Nephron progenitor cell (in vitro differentiated cells): ENCODE measurements around the gene MALT1.

ENCODE experiments used
- DNase-seq: peaks from one replicate; pipeline ENCODE4 v3.0.0; 2021
- H3K27ac Mint-ChIP-seq: 2 replicates; pipeline ENCODE4 v1.8.0; 2021; ENCODE audit warnings: mild to moderate bottlenecking, moderate library complexity, mixed read lengths
- H3K27me3 Mint-ChIP-seq: 2 replicates; pipeline ENCODE4 v1.8.0; 2021; ENCODE audit warnings: mild to moderate bottlenecking, low read depth, mixed read lengths; ENCODE audit not compliant: poor library complexity
- H3K36me3 Mint-ChIP-seq: 2 replicates; pipeline ENCODE4 v1.8.0; 2021; ENCODE audit warnings: low read depth, mixed read lengths
- H3K4me1 Mint-ChIP-seq: 2 replicates; pipeline ENCODE4 v1.8.0; 2021; ENCODE audit warnings: mixed read lengths
- H3K4me3 Mint-ChIP-seq: 2 replicates; pipeline ENCODE4 v1.8.0; 2021; ENCODE audit warnings: mild to moderate bottlenecking, moderate library complexity, mixed read lengths
- H3K9me3 Mint-ChIP-seq: 2 replicates; pipeline ENCODE4 v1.8.0; 2021; ENCODE audit warnings: mild to moderate bottlenecking, moderate library complexity, mixed read lengths
- CTCF ChIP-seq: fragments of 200-600 bp; sonication (generic); IDR thresholded peaks from 2 replicates; pipeline ENCODE4 v1.5.0; 2021; ENCODE audit warnings: antibody characterized with exemption

The MALT1 gene

GRCh38 chr18:58633874-58634273 is 37.4 kb upstream of the MALT1 start:
- Mint-ChIP-seq H3K4me3 (no peak overlapping the region), H3K9me3 (no peaks in the 10 kb centered on the region), H3K4me1 (peaks cover 37% of the 10 kb centered on the region), H3K27me3 (peaks cover 7% of the 10 kb centered on the region), H3K27ac (no peak overlapping the region), H3K36me3 (no peaks in the 10 kb centered on the region)
- no peak for TF ChIP-seq CTCF
- no peak for DNase-seq

GRCh38 chr18:58635891-58636290 is 35.4 kb upstream of the MALT1 start:
- no peak overlapping the region for H3K4me3 Mint-ChIP-seq
- no peaks in the 10 kb centered on the region for H3K36me3 Mint-ChIP-seq
- H3K27me3 Mint-ChIP-seq = peaks cover 4% of the 10 kb centered on the region
- no peak for DNase-seq
- TF ChIP-seq CTCF = no peak
- peaks cover 28% of the 10 kb centered on the region for H3K4me1 Mint-ChIP-seq
- H3K27ac Mint-ChIP-seq = no peak overlapping the region
- H3K9me3 Mint-ChIP-seq = no peaks in the 10 kb centered on the region

GRCh38 chr18:58637197-58637596 is 34.1 kb upstream of the MALT1 start:
- no peak overlapping the region for H3K27ac Mint-ChIP-seq

DNA sequence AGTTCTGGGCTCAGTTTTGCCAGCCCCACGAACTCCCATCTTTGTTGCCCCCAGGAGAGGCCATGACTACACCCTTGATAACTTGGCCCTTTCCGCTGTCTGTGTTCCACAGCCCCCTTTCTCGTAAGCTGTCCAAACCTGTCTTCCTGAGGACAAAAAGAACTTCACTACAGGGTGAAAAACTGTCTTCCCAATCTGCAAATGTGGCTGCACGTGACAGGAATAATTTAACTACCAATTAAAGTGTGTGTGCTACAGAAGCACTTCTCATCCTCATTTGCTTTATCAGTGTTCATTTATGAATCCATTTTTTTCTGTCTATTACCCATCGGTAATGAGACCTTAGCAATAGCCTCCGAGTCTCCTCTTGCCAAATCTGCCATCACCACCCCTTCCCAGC is 33.3 kb upstream of the MALT1 start:
- Mint-ChIP-seq H3K36me3 (no peaks in the 10 kb centered on the region), H3K4me1 (peaks cover 20% of the 10 kb centered on the region), H3K4me3 (no peak overlapping the region), H3K27me3 (no peaks in the 10 kb centered on the region), H3K27ac (no peak overlapping the region), H3K9me3 (no peaks in the 10 kb centered on the region)
- no peak for TF ChIP-seq CTCF
- no peak for DNase-seq

More at GRCh38 chr18:58637197-58637596, 34.1 kb upstream of the MALT1 start:
- H3K4me1 Mint-ChIP-seq = peaks cover 20% of the 10 kb centered on the region
- H3K9me3 Mint-ChIP-seq = no peaks in the 10 kb centered on the region
- H3K4me3 Mint-ChIP-seq = no peak overlapping the region
- peaks cover 4% of the 10 kb centered on the region for H3K27me3 Mint-ChIP-seq
- no peak for DNase-seq
- TF ChIP-seq CTCF = no peak
- no peaks in the 10 kb centered on the region for H3K36me3 Mint-ChIP-seq

- Mint-ChIP-seq H3K36me3 (no peaks in the 10 kb centered on the region), H3K4me1 (peaks cover 20% of the 10 kb centered on the region), H3K9me3 (no peaks in the 10 kb centered on the region), H3K27me3 (no peaks in the 10 kb centered on the region), H3K27ac (peak overlapping the region; percentile 0), H3K4me3 (no peak overlapping the region)
- TF ChIP-seq CTCF = no peak
- no peak for DNase-seq
Observed at GRCh38 chr18:58638441-58638840, 32.8 kb upstream of the MALT1 start.

- no peak overlapping the region for H3K27ac Mint-ChIP-seq
- DNase-seq = no peak
- no peaks in the 10 kb centered on the region for H3K36me3 Mint-ChIP-seq
- H3K9me3 Mint-ChIP-seq = no peaks in the 10 kb centered on the region
- no peak overlapping the region for H3K4me3 Mint-ChIP-seq
- TF ChIP-seq CTCF = no peak
- H3K27me3 Mint-ChIP-seq = no peaks in the 10 kb centered on the region
- peaks cover 20% of the 10 kb centered on the region for H3K4me1 Mint-ChIP-seq
Observed at GRCh38 chr18:58639237-58639636, 32.0 kb upstream of the MALT1 start.
